GM23338 (cell line): ENCODE results near the gene C20orf204. TPM values are rescaled to one million over a fixed set of nuclear protein-coding genes. Genes with fewer than 3 reads are reported as not detected.

Experiments used
- ATAC-seq: fragments of 200-7000 bp; cut with Tn5 transposase; 3 replicates; pipeline ENCODE4 v1.9.1; 2020
- DNase-seq: peaks from one replicate; pipeline ENCODE4 v3.0.0-alpha.2; 2015; ENCODE audit warnings: low spot score
- H2AFZ ChIP-seq: fragments of 200-600 bp; sonication (generic); 2 replicates; pipeline ENCODE4 v1.8.0; 2016; ENCODE audit warnings: antibody characterized with exemption, mild to moderate bottlenecking, moderate library complexity
- H3F3A ChIP-seq: fragments of 200-600 bp; sonication (generic); replicated peaks from 2 replicates; pipeline ENCODE4 v1.8.0; 2017; ENCODE audit warnings: antibody characterized with exemption, mixed run types, low read depth
- H3K27ac ChIP-seq: fragments of 200-600 bp; sonication (generic); 2 replicates; pipeline ENCODE4 v1.6.1; 2016; ENCODE audit warnings: low read depth
- H3K27me3 ChIP-seq: fragments of 200-600 bp; sonication (generic); 2 replicates; pipeline ENCODE4 v1.8.0; 2016; ENCODE audit warnings: mild to moderate bottlenecking, mixed run types, moderate library complexity; ENCODE audit not compliant: insufficient read depth
- H3K36me3 ChIP-seq: fragments of 200-600 bp; sonication (generic); 2 replicates; pipeline ENCODE4 v1.8.0; 2016; ENCODE audit warnings: mild to moderate bottlenecking; ENCODE audit not compliant: insufficient read depth
- H3K4me1 ChIP-seq: fragments of 200-600 bp; sonication (generic); 2 replicates; pipeline ENCODE4 v1.8.0; 2016; ENCODE audit warnings: mild to moderate bottlenecking, moderate library complexity; ENCODE audit not compliant: insufficient read depth
- H3K4me2 ChIP-seq: fragments of 200-600 bp; sonication (generic); 2 replicates; pipeline ENCODE4 v1.7.1; 2017; ENCODE audit warnings: mixed run types
- H3K4me3 ChIP-seq: fragments of 200-600 bp; sonication (generic); 2 replicates; pipeline ENCODE4 v1.6.1; 2016; ENCODE audit warnings: mixed run types
- H3K79me2 ChIP-seq: fragments of 200-600 bp; sonication (generic); replicated peaks from 2 replicates; pipeline ENCODE4 v1.8.0; 2017; ENCODE audit warnings: mild to moderate bottlenecking; ENCODE audit not compliant: insufficient read depth
- H3K9me2 ChIP-seq: fragments of 200-600 bp; sonication (generic); 2 replicates; pipeline ENCODE4 v1.8.0; 2017; ENCODE audit not compliant: insufficient read depth
- H4K20me1 ChIP-seq: fragments of 200-600 bp; sonication (generic); replicated peaks from 2 replicates; pipeline ENCODE4 v1.8.0; 2017; ENCODE audit warnings: mild to moderate bottlenecking; ENCODE audit not compliant: insufficient read depth
- H3K27ac Mint-ChIP-seq: 2 replicates; pipeline ENCODE4 v1.8.0; 2020; ENCODE audit warnings: inconsistent platforms, mild to moderate bottlenecking, moderate library complexity, mixed read lengths
- H3K27me3 Mint-ChIP-seq: 3 replicates; pipeline ENCODE4 v1.8.0; 2022; ENCODE audit warnings: low read depth, mild to moderate bottlenecking, moderate library complexity, mixed read lengths, inconsistent platforms; ENCODE audit not compliant: insufficient read depth, poor library complexity
- H3K36me3 Mint-ChIP-seq: 3 replicates; pipeline ENCODE4 v1.8.0; 2021; ENCODE audit warnings: low read depth, mild to moderate bottlenecking, inconsistent platforms, moderate library complexity, mixed read lengths
- H3K4me1 Mint-ChIP-seq: 3 replicates; pipeline ENCODE4 v1.8.0; 2020; ENCODE audit warnings: mild to moderate bottlenecking, inconsistent platforms, mixed read lengths
- H3K4me3 Mint-ChIP-seq: 3 replicates; pipeline ENCODE4 v1.8.0; 2021; ENCODE audit warnings: moderate library complexity, mild to moderate bottlenecking, inconsistent platforms, mixed read lengths
- H3K9me3 Mint-ChIP-seq: 3 replicates; pipeline ENCODE4 v1.8.0; 2020; ENCODE audit warnings: moderate library complexity, mild to moderate bottlenecking, inconsistent platforms, mixed read lengths
- EZH2 ChIP-seq: fragments of 200-600 bp; sonication (generic); IDR thresholded peaks from one replicate; pipeline ENCODE4 v1.8.0; 2017; ENCODE audit warnings: antibody characterized with exemption, mild to moderate bottlenecking, low read depth; ENCODE audit not compliant: unreplicated experiment
- EZH2phosphoT487 ChIP-seq: fragments of 200-600 bp; sonication (generic); IDR thresholded peaks from one replicate; pipeline ENCODE4 v1.8.1; 2018; ENCODE audit warnings: antibody characterized with exemption; ENCODE audit not compliant: unreplicated experiment
- JUNB ChIP-seq: IDR thresholded peaks from one replicate; pipeline ENCODE4 v1.6.1; 2016; ENCODE audit warnings: antibody characterized with exemption; ENCODE audit not compliant: unreplicated experiment
- NANOG ChIP-seq: IDR thresholded peaks from 2 replicates; pipeline ENCODE4 v1.6.1; 2016; ENCODE audit warnings: antibody characterized with exemption, borderline replicate concordance
- STAT1 ChIP-seq: IDR thresholded peaks from one replicate; pipeline ENCODE4 v1.6.1; 2016; ENCODE audit warnings: antibody characterized with exemption; ENCODE audit not compliant: unreplicated experiment
- ZNF331 ChIP-seq: fragments of 250-450 bp; sonication (Bioruptor Pico); IDR thresholded peaks from 2 replicates; pipeline ENCODE4 v1.5.0; 2020; ENCODE audit warnings: low read depth, mild to moderate bottlenecking, moderate library complexity
- polyA plus RNA-seq: library from polyadenylated mRNA; unstranded; fragments of >200 nt; fragmentation: Nextera tagmentation; extraction: Ambion mirVana; gene quantifications from 2 replicates; pipeline ENCODE4 v1.2.1, GENCODE V29; 2016
- total RNA-seq: library from RNA; depleted of rRNA; stranded (reverse); fragments of >200 nt; shearing (Covaris generic); gene quantifications from 2 replicates; pipeline ENCODE4 v1.2.3, GENCODE V29; 2014
- TF ChIP-seq, protein P1 (sequence below), 2 experiments: fragments of 200-600 bp in 1 of 2; sonication (generic) in 1 of 2; conservative IDR thresholded peaks; 2 replicates each; pipeline versions ENCODE4 v1.5.1 to v1.6.1; 2016 to 2017; ENCODE audit warnings: antibody characterized with exemption in 2 of 2, low read depth in 2 of 2, mild to moderate bottlenecking in 2 of 2, moderate library complexity in 1 of 2
- TF ChIP-seq, protein P2 (sequence below): IDR thresholded peaks from 2 replicates; pipeline ENCODE4 v1.6.1; 2016; ENCODE audit warnings: antibody characterized with exemption
- TF ChIP-seq, protein P3 (sequence below): IDR thresholded peaks from one replicate; pipeline ENCODE4 v1.6.1; 2018; ENCODE audit warnings: antibody characterized with exemption; ENCODE audit not compliant: unreplicated experiment

C20orf204 gene
- total and polyA plus RNA-seq, 2 experiments from 2014 or later = 0.73 to 0.82 TPM

DNA sequence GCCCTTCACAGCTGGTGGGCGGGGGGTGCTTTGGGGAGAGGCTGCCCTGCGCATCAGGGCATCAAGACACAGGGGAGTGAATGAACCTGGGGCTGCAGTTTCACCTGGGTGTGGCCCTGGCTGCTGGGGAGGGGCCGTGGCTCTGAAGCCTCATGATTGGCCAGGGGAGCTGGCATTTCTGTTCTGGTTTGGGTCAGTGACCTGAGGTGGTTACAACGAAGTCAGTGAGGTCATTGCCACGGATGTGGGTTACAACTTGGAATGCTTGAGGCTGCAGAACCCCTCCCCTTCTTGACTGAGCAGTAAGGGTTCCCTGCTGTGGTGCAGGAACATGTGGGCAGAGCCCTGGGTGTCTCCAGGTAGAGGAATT is 30.0 kb downstream of the C20orf204 start:
- no peak overlapping the region for H3K27ac ChIP-seq
- peak; percentile 15 for ATAC-seq
- H3K4me2 ChIP-seq = no peak overlapping the region
- no peak overlapping the region for H3K4me3 ChIP-seq
- H3K4me1 Mint-ChIP-seq = peaks cover 34% of the 10 kb centered on the region
- TF ChIP-seq, protein P1, sequence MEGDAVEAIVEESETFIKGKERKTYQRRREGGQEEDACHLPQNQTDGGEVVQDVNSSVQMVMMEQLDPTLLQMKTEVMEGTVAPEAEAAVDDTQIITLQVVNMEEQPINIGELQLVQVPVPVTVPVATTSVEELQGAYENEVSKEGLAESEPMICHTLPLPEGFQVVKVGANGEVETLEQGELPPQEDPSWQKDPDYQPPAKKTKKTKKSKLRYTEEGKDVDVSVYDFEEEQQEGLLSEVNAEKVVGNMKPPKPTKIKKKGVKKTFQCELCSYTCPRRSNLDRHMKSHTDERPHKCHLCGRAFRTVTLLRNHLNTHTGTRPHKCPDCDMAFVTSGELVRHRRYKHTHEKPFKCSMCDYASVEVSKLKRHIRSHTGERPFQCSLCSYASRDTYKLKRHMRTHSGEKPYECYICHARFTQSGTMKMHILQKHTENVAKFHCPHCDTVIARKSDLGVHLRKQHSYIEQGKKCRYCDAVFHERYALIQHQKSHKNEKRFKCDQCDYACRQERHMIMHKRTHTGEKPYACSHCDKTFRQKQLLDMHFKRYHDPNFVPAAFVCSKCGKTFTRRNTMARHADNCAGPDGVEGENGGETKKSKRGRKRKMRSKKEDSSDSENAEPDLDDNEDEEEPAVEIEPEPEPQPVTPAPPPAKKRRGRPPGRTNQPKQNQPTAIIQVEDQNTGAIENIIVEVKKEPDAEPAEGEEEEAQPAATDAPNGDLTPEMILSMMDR (conservative IDR thresholded peaks at IDR 0.05; ENCODE audit: low read depth in 2 of 2) = no peak
- H3F3A ChIP-seq = peaks cover 6% of the 10 kb centered on the region; the same call in 1 of the 2 replicates
- peak overlapping the region; percentile 17; the same call in 1 of the 3 replicates for H3K4me3 Mint-ChIP-seq
- no peak overlapping the region for H2AFZ ChIP-seq
- no peaks in the 10 kb centered on the region for H4K20me1 ChIP-seq
- peak; percentile 70 for DNase-seq
- H3K4me1 ChIP-seq = peaks cover 17% of the 10 kb centered on the region; the same call in 1 of the 2 replicates
- H3K79me2 ChIP-seq = no peaks in the 10 kb centered on the region
- H3K27me3 Mint-ChIP-seq = peaks cover 13% of the 10 kb centered on the region
- H3K36me3 ChIP-seq = no peaks in the 10 kb centered on the region
- no peaks in the 10 kb centered on the region for H3K9me3 Mint-ChIP-seq
- H3K9me2 ChIP-seq = no peaks in the 10 kb centered on the region
- no peaks in the 10 kb centered on the region for H3K36me3 Mint-ChIP-seq
- H3K27me3 ChIP-seq = no peaks in the 10 kb centered on the region
- no peak overlapping the region; the same call in 1 of the 2 replicates for H3K27ac Mint-ChIP-seq

DNA sequence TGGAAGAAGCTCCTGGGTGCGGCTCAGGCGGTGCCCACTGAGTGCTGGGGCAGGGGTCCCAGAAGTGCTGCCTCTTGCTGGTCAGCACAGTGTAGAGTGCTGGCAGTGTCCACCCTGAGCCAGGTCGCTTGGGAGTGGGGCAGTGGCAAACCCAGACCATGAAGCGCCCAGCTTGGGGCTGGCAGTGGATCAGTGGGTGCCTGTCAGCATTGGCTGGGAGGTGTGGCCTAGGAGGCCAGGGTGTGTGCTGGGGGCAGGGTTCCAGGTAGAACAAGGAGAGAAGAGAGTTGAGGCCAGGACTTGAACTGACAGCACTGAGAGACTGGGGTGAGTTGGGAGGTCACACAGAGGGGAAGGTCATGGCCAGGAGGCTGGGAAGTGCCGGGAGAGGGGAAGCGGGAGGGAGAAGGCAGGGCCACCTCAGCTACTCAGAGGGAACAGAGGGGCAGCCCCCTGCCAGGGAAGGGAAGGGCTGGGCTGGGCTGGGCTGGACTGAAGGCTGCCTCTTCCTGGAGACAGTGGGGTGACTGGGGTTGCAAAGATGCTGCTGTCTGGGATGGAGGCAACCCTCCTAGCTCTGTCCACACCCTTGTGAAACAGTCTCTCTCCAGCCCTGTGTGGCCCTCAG is 31.1 kb downstream of the C20orf204 start:
- no peaks in the 10 kb centered on the region for H3K9me3 Mint-ChIP-seq
- no peaks in the 10 kb centered on the region for H3K27me3 ChIP-seq
- no peak overlapping the region for H2AFZ ChIP-seq
- no peaks in the 10 kb centered on the region for H3K9me2 ChIP-seq
- H4K20me1 ChIP-seq = no peaks in the 10 kb centered on the region
- no peak overlapping the region for H3K27ac ChIP-seq
- peaks cover 13% of the 10 kb centered on the region for H3K27me3 Mint-ChIP-seq
- ATAC-seq (no peak), DNase-seq (no peak)
- H3K36me3 Mint-ChIP-seq = no peaks in the 10 kb centered on the region
- no peak overlapping the region for H3K27ac Mint-ChIP-seq
- TF ChIP-seq ZNF331 = no peak
- no peak for TF ChIP-seq NANOG
- TF ChIP-seq EZH2 = no peak
- TF ChIP-seq, protein P2, sequence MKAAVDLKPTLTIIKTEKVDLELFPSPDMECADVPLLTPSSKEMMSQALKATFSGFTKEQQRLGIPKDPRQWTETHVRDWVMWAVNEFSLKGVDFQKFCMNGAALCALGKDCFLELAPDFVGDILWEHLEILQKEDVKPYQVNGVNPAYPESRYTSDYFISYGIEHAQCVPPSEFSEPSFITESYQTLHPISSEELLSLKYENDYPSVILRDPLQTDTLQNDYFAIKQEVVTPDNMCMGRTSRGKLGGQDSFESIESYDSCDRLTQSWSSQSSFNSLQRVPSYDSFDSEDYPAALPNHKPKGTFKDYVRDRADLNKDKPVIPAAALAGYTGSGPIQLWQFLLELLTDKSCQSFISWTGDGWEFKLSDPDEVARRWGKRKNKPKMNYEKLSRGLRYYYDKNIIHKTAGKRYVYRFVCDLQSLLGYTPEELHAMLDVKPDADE = no peak
- no peak for TF ChIP-seq STAT1
- no peak for TF ChIP-seq EZH2phosphoT487
- TF ChIP-seq, protein P3, sequence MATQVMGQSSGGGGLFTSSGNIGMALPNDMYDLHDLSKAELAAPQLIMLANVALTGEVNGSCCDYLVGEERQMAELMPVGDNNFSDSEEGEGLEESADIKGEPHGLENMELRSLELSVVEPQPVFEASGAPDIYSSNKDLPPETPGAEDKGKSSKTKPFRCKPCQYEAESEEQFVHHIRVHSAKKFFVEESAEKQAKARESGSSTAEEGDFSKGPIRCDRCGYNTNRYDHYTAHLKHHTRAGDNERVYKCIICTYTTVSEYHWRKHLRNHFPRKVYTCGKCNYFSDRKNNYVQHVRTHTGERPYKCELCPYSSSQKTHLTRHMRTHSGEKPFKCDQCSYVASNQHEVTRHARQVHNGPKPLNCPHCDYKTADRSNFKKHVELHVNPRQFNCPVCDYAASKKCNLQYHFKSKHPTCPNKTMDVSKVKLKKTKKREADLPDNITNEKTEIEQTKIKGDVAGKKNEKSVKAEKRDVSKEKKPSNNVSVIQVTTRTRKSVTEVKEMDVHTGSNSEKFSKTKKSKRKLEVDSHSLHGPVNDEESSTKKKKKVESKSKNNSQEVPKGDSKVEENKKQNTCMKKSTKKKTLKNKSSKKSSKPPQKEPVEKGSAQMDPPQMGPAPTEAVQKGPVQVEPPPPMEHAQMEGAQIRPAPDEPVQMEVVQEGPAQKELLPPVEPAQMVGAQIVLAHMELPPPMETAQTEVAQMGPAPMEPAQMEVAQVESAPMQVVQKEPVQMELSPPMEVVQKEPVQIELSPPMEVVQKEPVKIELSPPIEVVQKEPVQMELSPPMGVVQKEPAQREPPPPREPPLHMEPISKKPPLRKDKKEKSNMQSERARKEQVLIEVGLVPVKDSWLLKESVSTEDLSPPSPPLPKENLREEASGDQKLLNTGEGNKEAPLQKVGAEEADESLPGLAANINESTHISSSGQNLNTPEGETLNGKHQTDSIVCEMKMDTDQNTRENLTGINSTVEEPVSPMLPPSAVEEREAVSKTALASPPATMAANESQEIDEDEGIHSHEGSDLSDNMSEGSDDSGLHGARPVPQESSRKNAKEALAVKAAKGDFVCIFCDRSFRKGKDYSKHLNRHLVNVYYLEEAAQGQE = no peak
- TF ChIP-seq JUNB = no peak
- H3K4me1 ChIP-seq = peaks cover 15% of the 10 kb centered on the region; the same call in 1 of the 2 replicates
- H3K4me3 ChIP-seq = no peak overlapping the region
- peaks cover 31% of the 10 kb centered on the region for H3K4me1 Mint-ChIP-seq
- H3F3A ChIP-seq = peaks cover 3% of the 10 kb centered on the region; the same call in 1 of the 2 replicates
- no peaks in the 10 kb centered on the region for H3K79me2 ChIP-seq
- no peaks in the 10 kb centered on the region for H3K36me3 ChIP-seq
- H3K4me2 ChIP-seq = no peak overlapping the region
- no peak overlapping the region for H3K4me3 Mint-ChIP-seq
